PC-9 (cell line): ENCODE results near the gene RAP2A.

Experiments used
- EZH2 ChIP-seq: fragments of 200-600 bp; sonication (generic); IDR thresholded peaks from 2 replicates; pipeline ENCODE4 v1.8.0; 2017; ENCODE audit warnings: antibody characterized with exemption, low read depth
- TF ChIP-seq, protein P1 (sequence below): fragments of 200-600 bp; sonication (generic); conservative IDR thresholded peaks from 2 replicates; pipeline ENCODE4 v1.6.1; 2017; ENCODE audit warnings: mixed run types, antibody characterized with exemption, mild to moderate bottlenecking, moderate library complexity

DNA sequence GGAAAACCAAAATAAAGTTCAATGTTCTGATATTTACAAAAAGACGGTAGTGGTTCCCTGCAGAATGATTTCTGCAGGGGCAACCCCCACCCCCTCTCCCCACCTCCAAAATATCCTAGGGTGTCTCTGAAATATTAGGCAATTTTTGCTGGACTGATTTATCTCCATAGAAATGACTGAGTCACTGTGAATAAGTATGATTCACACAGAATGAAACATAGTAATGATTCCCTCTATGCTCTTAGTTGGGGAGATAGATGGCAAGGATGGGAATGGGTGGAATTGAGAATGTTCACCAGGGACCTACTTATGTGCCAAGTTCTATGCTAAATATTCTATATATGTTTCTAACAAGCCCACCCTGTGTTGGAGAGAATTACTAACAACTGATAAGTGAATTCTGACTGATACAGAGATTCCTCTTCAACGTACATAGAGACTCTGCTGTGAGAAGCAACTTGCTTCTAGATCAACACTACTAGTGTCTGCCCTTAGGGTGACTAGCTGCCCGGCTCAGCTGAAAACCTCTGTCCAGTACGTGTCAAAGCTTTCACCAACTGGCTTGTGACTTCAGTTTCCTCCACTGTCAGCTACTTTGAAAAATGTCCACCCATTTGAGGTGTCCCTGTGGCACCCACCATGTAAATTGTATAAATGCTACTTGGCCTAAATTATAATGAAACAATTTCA is 38.4 kb upstream of the RAP2A start:
- TF ChIP-seq, protein P1, sequence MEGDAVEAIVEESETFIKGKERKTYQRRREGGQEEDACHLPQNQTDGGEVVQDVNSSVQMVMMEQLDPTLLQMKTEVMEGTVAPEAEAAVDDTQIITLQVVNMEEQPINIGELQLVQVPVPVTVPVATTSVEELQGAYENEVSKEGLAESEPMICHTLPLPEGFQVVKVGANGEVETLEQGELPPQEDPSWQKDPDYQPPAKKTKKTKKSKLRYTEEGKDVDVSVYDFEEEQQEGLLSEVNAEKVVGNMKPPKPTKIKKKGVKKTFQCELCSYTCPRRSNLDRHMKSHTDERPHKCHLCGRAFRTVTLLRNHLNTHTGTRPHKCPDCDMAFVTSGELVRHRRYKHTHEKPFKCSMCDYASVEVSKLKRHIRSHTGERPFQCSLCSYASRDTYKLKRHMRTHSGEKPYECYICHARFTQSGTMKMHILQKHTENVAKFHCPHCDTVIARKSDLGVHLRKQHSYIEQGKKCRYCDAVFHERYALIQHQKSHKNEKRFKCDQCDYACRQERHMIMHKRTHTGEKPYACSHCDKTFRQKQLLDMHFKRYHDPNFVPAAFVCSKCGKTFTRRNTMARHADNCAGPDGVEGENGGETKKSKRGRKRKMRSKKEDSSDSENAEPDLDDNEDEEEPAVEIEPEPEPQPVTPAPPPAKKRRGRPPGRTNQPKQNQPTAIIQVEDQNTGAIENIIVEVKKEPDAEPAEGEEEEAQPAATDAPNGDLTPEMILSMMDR, result no peak
- no peak for TF ChIP-seq EZH2
